ENCODE data around the gene ADGRD2.

GRCh38 chr9:124505901-124506346 is 55.7 kb downstream of the ADGRD2 start:
- TF ChIP-seq, protein P1, sequence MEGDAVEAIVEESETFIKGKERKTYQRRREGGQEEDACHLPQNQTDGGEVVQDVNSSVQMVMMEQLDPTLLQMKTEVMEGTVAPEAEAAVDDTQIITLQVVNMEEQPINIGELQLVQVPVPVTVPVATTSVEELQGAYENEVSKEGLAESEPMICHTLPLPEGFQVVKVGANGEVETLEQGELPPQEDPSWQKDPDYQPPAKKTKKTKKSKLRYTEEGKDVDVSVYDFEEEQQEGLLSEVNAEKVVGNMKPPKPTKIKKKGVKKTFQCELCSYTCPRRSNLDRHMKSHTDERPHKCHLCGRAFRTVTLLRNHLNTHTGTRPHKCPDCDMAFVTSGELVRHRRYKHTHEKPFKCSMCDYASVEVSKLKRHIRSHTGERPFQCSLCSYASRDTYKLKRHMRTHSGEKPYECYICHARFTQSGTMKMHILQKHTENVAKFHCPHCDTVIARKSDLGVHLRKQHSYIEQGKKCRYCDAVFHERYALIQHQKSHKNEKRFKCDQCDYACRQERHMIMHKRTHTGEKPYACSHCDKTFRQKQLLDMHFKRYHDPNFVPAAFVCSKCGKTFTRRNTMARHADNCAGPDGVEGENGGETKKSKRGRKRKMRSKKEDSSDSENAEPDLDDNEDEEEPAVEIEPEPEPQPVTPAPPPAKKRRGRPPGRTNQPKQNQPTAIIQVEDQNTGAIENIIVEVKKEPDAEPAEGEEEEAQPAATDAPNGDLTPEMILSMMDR (IDR thresholded peaks at IDR 0.05) = no peak
- no peak for TF ChIP-seq POLR2A (IDR thresholded peaks at IDR 0.05)
